ENCODE measurements around the gene COBL. TPM values are rescaled to one million over a fixed set of nuclear protein-coding genes. Genes with fewer than 3 reads are reported as not detected.

Gene COBL
- total RNA-seq, 1 experiment from 2014 or later: 52.3 TPM

DNA sequence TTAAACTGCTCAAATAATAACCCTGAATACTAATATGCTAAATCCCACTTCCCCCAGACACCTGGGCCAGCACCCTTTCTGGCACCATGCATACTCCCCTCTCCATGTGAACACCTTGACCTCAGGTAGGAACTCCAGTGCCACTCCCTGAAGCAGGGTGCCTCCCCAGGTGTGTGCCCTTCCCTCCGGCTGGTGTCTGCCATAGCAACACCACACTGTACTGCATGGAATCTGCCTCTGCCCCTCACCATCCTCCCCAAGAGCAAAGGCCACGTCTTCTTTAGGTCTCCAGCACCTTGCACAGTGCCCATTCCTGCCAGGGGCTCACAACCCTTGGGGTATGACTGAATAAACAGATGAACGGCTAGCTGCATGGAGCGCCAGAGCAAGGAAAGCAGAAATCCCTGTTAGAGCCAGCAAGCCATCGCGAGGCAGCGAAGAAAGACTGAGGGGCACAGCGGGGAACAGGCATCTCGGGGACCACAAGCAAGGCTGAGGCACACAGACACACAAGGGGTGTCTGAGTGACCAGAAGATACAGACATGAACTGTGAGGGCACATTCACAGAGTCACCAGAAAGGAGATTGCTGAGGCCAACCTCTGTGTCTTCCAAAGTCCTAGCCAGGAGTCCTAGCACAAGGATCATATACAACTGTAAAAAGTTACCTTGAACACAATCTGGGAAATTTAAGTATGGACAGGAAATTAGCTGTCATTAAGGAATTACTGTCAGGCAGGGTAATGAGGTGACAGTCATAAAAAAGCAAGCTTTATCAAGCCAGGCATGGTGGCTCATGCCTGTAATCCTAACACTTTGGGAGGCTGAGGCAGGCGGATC lies 25.7 kb downstream of the COBL start:
- Histone ChIP-seq H3K4me1 (ENCODE audit: insufficient read depth, low read length) (peaks cover 12% of the 10 kb centered on the region; the same call in 1 of the 2 replicates), H3K9ac (ENCODE audit: extremely low read depth, insufficient read length, low read length) (no peak overlapping the region), H2AFZ (ENCODE audit: low read length) (no peak overlapping the region), H3K79me1 (ENCODE audit: insufficient read depth, low read depth, low read length, poor library complexity, severe bottlenecking) (peaks cover 2% of the 10 kb centered on the region), H3K18ac (ENCODE audit: insufficient read length, low read depth, low read length) (no peak overlapping the region), H2AK5ac (ENCODE audit: insufficient read length, low read length) (no peak overlapping the region), H4K20me1 (ENCODE audit: control insufficient read depth, insufficient read depth, insufficient read length) (no peaks in the 10 kb centered on the region), H3T11ph (ENCODE audit: low read length) (no peak overlapping the region), H4K5ac (ENCODE audit: insufficient read length, low read depth, low read length) (no peak overlapping the region), H3K9me3 (ENCODE audit: control insufficient read depth, low read depth, low read length) (no peaks in the 10 kb centered on the region), H3K27me3 (ENCODE audit: insufficient read depth, low read length) (no peaks in the 10 kb centered on the region; the same call in 1 of the 2 replicates), H2BK5ac (ENCODE audit: insufficient read length, low read length) (no peak overlapping the region), H3K23me2 (ENCODE audit: insufficient read length, low read depth, low read length, poor library complexity, severe bottlenecking) (no peaks in the 10 kb centered on the region), H4K8ac (replicated peaks; ENCODE audit: insufficient read length, low read depth, low read length) (no peak overlapping the region), H3K4me2 (ENCODE audit: insufficient read depth, insufficient read length, low read length) (no peak overlapping the region), H3K56ac (ENCODE audit: insufficient read length, low read depth, low read length) (no peak overlapping the region), H3K4ac (ENCODE audit: low read depth, low read length) (no peak overlapping the region), H2BK15ac (ENCODE audit: low read depth, low read length) (no peak overlapping the region), H3K14ac (ENCODE audit: insufficient read depth, low read length) (no peak overlapping the region), H3K23ac (ENCODE audit: insufficient read length, low read depth, low read length) (no peak overlapping the region), H2BK20ac (ENCODE audit: low read depth, low read length, poor library complexity, severe bottlenecking) (no peak overlapping the region), H3K79me2 (ENCODE audit: insufficient read depth, low read length) (peaks cover 4% of the 10 kb centered on the region; the same call in 1 of the 2 replicates), H3K27ac (ENCODE audit: insufficient read length, low read depth, low read length) (no peak overlapping the region), H4K91ac (ENCODE audit: insufficient read length, low read depth, low read length) (no peak overlapping the region), H2BK12ac (ENCODE audit: insufficient read length, low read depth, low read length) (no peak overlapping the region), H2BK120ac (ENCODE audit: low read depth, low read length, poor library complexity, severe bottlenecking) (no peak overlapping the region)
- TF ChIP-seq, protein P1, sequence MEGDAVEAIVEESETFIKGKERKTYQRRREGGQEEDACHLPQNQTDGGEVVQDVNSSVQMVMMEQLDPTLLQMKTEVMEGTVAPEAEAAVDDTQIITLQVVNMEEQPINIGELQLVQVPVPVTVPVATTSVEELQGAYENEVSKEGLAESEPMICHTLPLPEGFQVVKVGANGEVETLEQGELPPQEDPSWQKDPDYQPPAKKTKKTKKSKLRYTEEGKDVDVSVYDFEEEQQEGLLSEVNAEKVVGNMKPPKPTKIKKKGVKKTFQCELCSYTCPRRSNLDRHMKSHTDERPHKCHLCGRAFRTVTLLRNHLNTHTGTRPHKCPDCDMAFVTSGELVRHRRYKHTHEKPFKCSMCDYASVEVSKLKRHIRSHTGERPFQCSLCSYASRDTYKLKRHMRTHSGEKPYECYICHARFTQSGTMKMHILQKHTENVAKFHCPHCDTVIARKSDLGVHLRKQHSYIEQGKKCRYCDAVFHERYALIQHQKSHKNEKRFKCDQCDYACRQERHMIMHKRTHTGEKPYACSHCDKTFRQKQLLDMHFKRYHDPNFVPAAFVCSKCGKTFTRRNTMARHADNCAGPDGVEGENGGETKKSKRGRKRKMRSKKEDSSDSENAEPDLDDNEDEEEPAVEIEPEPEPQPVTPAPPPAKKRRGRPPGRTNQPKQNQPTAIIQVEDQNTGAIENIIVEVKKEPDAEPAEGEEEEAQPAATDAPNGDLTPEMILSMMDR (conservative IDR thresholded peaks at IDR 0.05): no peak
- DNase-seq: no peak
- Mint-ChIP-seq H3K36me3 (ENCODE audit: insufficient read depth in 1 of 3, low read depth in 3 of 3) (no peaks in the 10 kb centered on the region), H3K27ac (peak overlapping the region; percentile 30 to 84 (median 80); a peak in 6 of 7 replicates), H3K9me3 (no peaks in the 10 kb centered on the region), H3K27me3 (ENCODE audit: low read depth) (no peaks in the 10 kb centered on the region), H3K4me1 (peaks cover 46 to 58% of the 10 kb centered on the region in 2 experiments), H3K4me3 (no peak overlapping the region)
- WGBS (ENCODE audit: extremely low coverage, insufficient read length, low lambda C conversion rate): no CpG with 5 or more reads among the region's 10 CpGs

Data from H9 (cell line).